Ascending aorta (tissue), 2 donors: ENCODE results near the gene PHYH. TPM values are rescaled to one million over a fixed set of nuclear protein-coding genes. Genes with fewer than 3 reads are reported as not detected.

Experiments
- DNase-seq, 2 donors: peaks; one replicate each; pipeline ENCODE4 v3.0.0-alpha.2; 2019; ENCODE audit warnings: low spot score in 2 of 2
- H3K27ac ChIP-seq, 2 donors: fragments of 200-600 bp; sonication (generic); one replicate each; pipeline ENCODE4 v1.5.1; 2016 to 2017; ENCODE audit warnings: mild to moderate bottlenecking in 1 of 2
- H3K27me3 ChIP-seq: fragments of 200-600 bp; sonication (generic); one replicate; pipeline ENCODE4 v1.5.1; 2017
- H3K36me3 ChIP-seq, 2 donors: fragments of 200-600 bp; sonication (generic); one replicate each; pipeline ENCODE4 v1.5.1; 2016
- H3K4me1 ChIP-seq, 2 donors: fragments of 200-600 bp; sonication (generic); one replicate each; pipeline ENCODE4 v1.5.1; 2016 to 2017; ENCODE audit warnings: mild to moderate bottlenecking in 1 of 2
- H3K4me3 ChIP-seq, 2 donors: fragments of 200-600 bp; sonication (generic); one replicate each; pipeline ENCODE4 v1.5.1; 2016 to 2017; ENCODE audit warnings: mild to moderate bottlenecking in 1 of 2
- H3K9me3 ChIP-seq, 2 donors: fragments of 200-600 bp; sonication (generic); one replicate each; pipeline ENCODE4 v1.5.1; 2016
- CTCF ChIP-seq, 3 experiments: fragments of 200-600 bp in 2 of 3; fragments of 450-650 bp in 1 of 3; sonication (generic) in 2 of 3; IDR thresholded peaks; one replicate each; pipeline ENCODE4 v1.5.1; 2016 to 2019; ENCODE audit warnings: antibody characterized with exemption in 3 of 3, mild to moderate bottlenecking in 1 of 3, moderate library complexity in 1 of 3
- intact Hi-C: fragments of 100-400 bp; cut with DNase I; formaldehyde crosslinking; loops from one replicate; pipeline ENCODE4 v1.15.1; 2023
- total RNA-seq: library from RNA; depleted of rRNA; stranded (reverse); fragments of >200 nt; gene quantifications from one replicate; pipeline ENCODE4 v1.1.0, GENCODE V29; 2016

Gene PHYH
- total RNA-seq, 1 donor from 2014 or later: 22.0 TPM

GRCh38 chr10:13268310-13268709 lies 31.6 kb downstream of the PHYH start:
- H3K27me3 ChIP-seq: no peaks in the 10 kb centered on the region
- H3K9me3 ChIP-seq: no peaks in the 10 kb centered on the region
- no peak for DNase-seq
- peaks cover 0 to 8% of the 10 kb centered on the region in 2 donors for H3K4me1 ChIP-seq
- no peak overlapping the region for H3K4me3 ChIP-seq
- intact Hi-C loops: no loop called here
- H3K27ac ChIP-seq: no peak overlapping the region
- TF ChIP-seq CTCF (IDR thresholded peaks at IDR 0.05): no peak
- H3K36me3 ChIP-seq: no peaks in the 10 kb centered on the region

- H3K36me3 ChIP-seq: no peaks in the 10 kb centered on the region
- TF ChIP-seq CTCF (IDR thresholded peaks at IDR 0.05): no peak
- H3K4me1 ChIP-seq: no peaks in the 10 kb centered on the region
- intact Hi-C loops: no loop called here
- no peak overlapping the region for H3K4me3 ChIP-seq
- DNase-seq: no peak
- H3K27ac ChIP-seq: no peak overlapping the region
- no peaks in the 10 kb centered on the region for H3K9me3 ChIP-seq
- H3K27me3 ChIP-seq: no peaks in the 10 kb centered on the region
Measured at GRCh38 chr10:13263591-13263990, 36.3 kb downstream of the PHYH start.

- Histone ChIP-seq H3K4me3 (no peak overlapping the region), H3K27me3 (no peaks in the 10 kb centered on the region), H3K27ac (no peak overlapping the region), H3K9me3 (no peaks in the 10 kb centered on the region), H3K36me3 (no peaks in the 10 kb centered on the region), H3K4me1 (no peaks in the 10 kb centered on the region)
- TF ChIP-seq CTCF (IDR thresholded peaks at IDR 0.05): no peak
- intact Hi-C loops: no loop called here
- no peak for DNase-seq
Measured at GRCh38 chr10:13262433-13262832, 37.4 kb downstream of the PHYH start.

- Histone ChIP-seq H3K36me3 (no peaks in the 10 kb centered on the region), H3K27ac (no peak overlapping the region), H3K4me3 (no peak overlapping the region), H3K4me1 (no peaks in the 10 kb centered on the region), H3K9me3 (no peaks in the 10 kb centered on the region), H3K27me3 (no peaks in the 10 kb centered on the region)
- DNase-seq: no peak
- intact Hi-C loops: no loop called here
- no peak for TF ChIP-seq CTCF (IDR thresholded peaks at IDR 0.05)
Measured at GRCh38 chr10:13257621-13258140, 42.2 kb downstream of the PHYH start.

GRCh38 chr10:13256627-13257026 lies 43.2 kb downstream of the PHYH start:
- no peaks in the 10 kb centered on the region for H3K9me3 ChIP-seq
- no peaks in the 10 kb centered on the region for H3K36me3 ChIP-seq
- H3K4me3 ChIP-seq: no peak overlapping the region
- H3K4me1 ChIP-seq: no peaks in the 10 kb centered on the region
- DNase-seq: no peak
- TF ChIP-seq CTCF (IDR thresholded peaks at IDR 0.05): no peak
- no peak overlapping the region for H3K27ac ChIP-seq
- H3K27me3 ChIP-seq: no peaks in the 10 kb centered on the region
- intact Hi-C loops: no loop called here

- no peak for TF ChIP-seq CTCF (IDR thresholded peaks at IDR 0.05)
- Histone ChIP-seq H3K36me3 (no peaks in the 10 kb centered on the region), H3K4me3 (no peak overlapping the region), H3K27ac (no peak overlapping the region), H3K27me3 (no peaks in the 10 kb centered on the region), H3K4me1 (no peaks in the 10 kb centered on the region), H3K9me3 (no peaks in the 10 kb centered on the region)
- no peak for DNase-seq
- intact Hi-C loops: no loop called here
Measured at GRCh38 chr10:13253726-13254125, 46.1 kb downstream of the PHYH start.
